H9 (cell line): ENCODE results near the gene AMH. TPM values are rescaled to one million over a fixed set of nuclear protein-coding genes. Genes with fewer than 3 reads are reported as not detected.

Experiments
- DNase-seq: peaks from one replicate; pipeline ENCODE4 v3.0.0-alpha.2; 2017
- H2AFZ ChIP-seq: one replicate; pipeline ENCODE4 v1.6.1; 2013; ENCODE audit warnings: mild to moderate bottlenecking, low read length, control low read depth, moderate library complexity
- H2AK5ac ChIP-seq: 2 replicates; pipeline ENCODE4 v1.6.1; 2013; ENCODE audit warnings: low read length, control low read depth, mixed read lengths; ENCODE audit not compliant: insufficient read length
- H2BK120ac ChIP-seq: one replicate; pipeline ENCODE4 v1.6.1; 2013; ENCODE audit warnings: low read depth, mild to moderate bottlenecking, low read length, control low read depth, inconsistent platforms; ENCODE audit not compliant: poor library complexity, severe bottlenecking
- H2BK12ac ChIP-seq: 2 replicates; pipeline ENCODE4 v1.6.1; 2013; ENCODE audit warnings: low read length, control low read depth, mixed read lengths, low read depth; ENCODE audit not compliant: insufficient read length
- H2BK15ac ChIP-seq: 2 replicates; pipeline ENCODE4 v1.6.1; 2013; ENCODE audit warnings: low read depth, low read length, control low read depth
- H2BK20ac ChIP-seq: one replicate; pipeline ENCODE4 v1.6.1; 2013; ENCODE audit warnings: low read depth, mild to moderate bottlenecking, low read length, control low read depth, inconsistent platforms; ENCODE audit not compliant: poor library complexity, severe bottlenecking
- H2BK5ac ChIP-seq: 2 replicates; pipeline ENCODE4 v1.6.1; 2013; ENCODE audit warnings: low read length, control low read depth, mixed read lengths; ENCODE audit not compliant: insufficient read length
- H3K14ac ChIP-seq: 2 replicates; pipeline ENCODE4 v1.6.1; 2013; ENCODE audit warnings: low read length, control low read depth; ENCODE audit not compliant: insufficient read depth
- H3K18ac ChIP-seq: 2 replicates; pipeline ENCODE4 v1.6.1; 2013; ENCODE audit warnings: low read depth, mild to moderate bottlenecking, mixed read lengths, low read length, control low read depth; ENCODE audit not compliant: insufficient read length
- H3K23ac ChIP-seq: 2 replicates; pipeline ENCODE4 v1.6.1; 2013; ENCODE audit warnings: low read length, control low read depth, mixed read lengths, low read depth; ENCODE audit not compliant: insufficient read length
- H3K23me2 ChIP-seq: 2 replicates; pipeline ENCODE4 v1.6.1; 2013; ENCODE audit warnings: low read depth, mild to moderate bottlenecking, mixed read lengths, low read length, control low read depth; ENCODE audit not compliant: insufficient read length, poor library complexity, severe bottlenecking
- H3K27ac ChIP-seq: 2 replicates; pipeline ENCODE4 v1.5.1; 2013; ENCODE audit warnings: low read length, control low read depth, mixed read lengths, low read depth; ENCODE audit not compliant: insufficient read length
- H3K27me3 ChIP-seq: 2 replicates; pipeline ENCODE4 v1.6.1; 2013; ENCODE audit warnings: low read length, control low read depth, inconsistent platforms; ENCODE audit not compliant: insufficient read depth
- H3K4ac ChIP-seq: 2 replicates; pipeline ENCODE4 v1.6.1; 2013; ENCODE audit warnings: low read depth, mild to moderate bottlenecking, control low read depth, inconsistent platforms, low read length, moderate library complexity
- H3K4me1 ChIP-seq: 2 replicates; pipeline ENCODE4 v1.6.1; 2013; ENCODE audit warnings: low read length, control low read depth, inconsistent platforms; ENCODE audit not compliant: insufficient read depth
- H3K4me2 ChIP-seq: 2 replicates; pipeline ENCODE4 v1.6.1; 2013; ENCODE audit warnings: low read length, control low read depth, mixed read lengths; ENCODE audit not compliant: insufficient read length, insufficient read depth
- H3K56ac ChIP-seq: 2 replicates; pipeline ENCODE4 v1.6.1; 2013; ENCODE audit warnings: low read depth, mild to moderate bottlenecking, mixed read lengths, low read length, control low read depth; ENCODE audit not compliant: insufficient read length
- H3K79me1 ChIP-seq: 2 replicates; pipeline ENCODE4 v1.6.1; 2013; ENCODE audit warnings: low read depth, mild to moderate bottlenecking, moderate library complexity, low read length, control low read depth, inconsistent platforms; ENCODE audit not compliant: insufficient read depth, poor library complexity, severe bottlenecking
- H3K79me2 ChIP-seq: 2 replicates; pipeline ENCODE4 v1.6.1; 2013; ENCODE audit warnings: low read length, control low read depth, inconsistent platforms; ENCODE audit not compliant: insufficient read depth
- H3K9ac ChIP-seq: 2 replicates; pipeline ENCODE4 v1.6.1; 2013; ENCODE audit warnings: low read length, control low read depth, mixed read lengths; ENCODE audit not compliant: insufficient read length; ENCODE audit errors: extremely low read depth
- H3K9me3 ChIP-seq: one replicate; pipeline ENCODE4 v1.6.1; 2013; ENCODE audit warnings: low read depth, low read length, inconsistent platforms; ENCODE audit not compliant: control insufficient read depth
- H3T11ph ChIP-seq: one replicate; pipeline ENCODE4 v1.6.1; 2013; ENCODE audit warnings: mild to moderate bottlenecking, low read length, control low read depth, inconsistent platforms
- H4K20me1 ChIP-seq: one replicate; pipeline ENCODE4 v1.6.1; 2013; ENCODE audit not compliant: control insufficient read depth, insufficient read length, insufficient read depth
- H4K5ac ChIP-seq: 2 replicates; pipeline ENCODE4 v1.6.1; 2013; ENCODE audit warnings: low read depth, mild to moderate bottlenecking, mixed read lengths, low read length, control low read depth; ENCODE audit not compliant: insufficient read length
- H4K8ac ChIP-seq: replicated peaks from 2 replicates; pipeline ENCODE4 v1.6.1; 2013; ENCODE audit warnings: low read length, control low read depth, mixed read lengths, low read depth; ENCODE audit not compliant: insufficient read length
- H4K91ac ChIP-seq: 2 replicates; pipeline ENCODE4 v1.6.1; 2013; ENCODE audit warnings: low read depth, mild to moderate bottlenecking, moderate library complexity, mixed read lengths, low read length, control low read depth; ENCODE audit not compliant: insufficient read length
- H3K27ac Mint-ChIP-seq, 3 experiments: 2 replicates in 2 of 3; 3 replicates in 1 of 3; pipeline ENCODE4 v1.8.0; 2020 to 2021; ENCODE audit warnings: mixed read lengths in 3 of 3, mild to moderate bottlenecking in 1 of 3, moderate library complexity in 1 of 3
- H3K27me3 Mint-ChIP-seq: 2 replicates; pipeline ENCODE4 v1.8.0; 2021; ENCODE audit warnings: low read depth, mild to moderate bottlenecking, moderate library complexity, mixed read lengths
- H3K36me3 Mint-ChIP-seq, 3 experiments: 2 replicates in 2 of 3; 3 replicates in 1 of 3; pipeline ENCODE4 v1.8.0; 2020 to 2021; ENCODE audit warnings: low read depth in 3 of 3, mixed read lengths in 3 of 3; ENCODE audit not compliant: insufficient read depth in 1 of 3
- H3K4me1 Mint-ChIP-seq, 2 experiments: 2 replicates each; pipeline ENCODE4 v1.8.0; 2020; ENCODE audit warnings: mixed read lengths in 2 of 2
- H3K4me3 Mint-ChIP-seq, 2 experiments: 2 replicates in 1 of 2; 3 replicates in 1 of 2; pipeline ENCODE4 v1.8.0; 2020 to 2021; ENCODE audit warnings: mild to moderate bottlenecking in 2 of 2, mixed read lengths in 2 of 2, moderate library complexity in 1 of 2
- H3K9me3 Mint-ChIP-seq, 2 experiments: 2 replicates in 1 of 2; 3 replicates in 1 of 2; pipeline ENCODE4 v1.8.0; 2020; ENCODE audit warnings: mild to moderate bottlenecking in 2 of 2, mixed read lengths in 2 of 2, moderate library complexity in 1 of 2
- WGBS: extraction: QIAGEN DNeasy Blood & Tissue Kit; methylation state at CpG from one replicate; pipeline ENCODE4 v1.1.7; 2013; ENCODE audit warnings: missing lambda C conversion rate, low lambda C conversion rate, mixed read lengths; ENCODE audit not compliant: insufficient read length; ENCODE audit errors: extremely low coverage; 5-methylcytosine and 5-hydroxymethylcytosine counted together
- total RNA-seq: library from RNA; stranded (reverse); gene quantifications from 2 replicates; pipeline ENCODE4 v1.2.1, GENCODE V29; 2021
- TF ChIP-seq, protein P1 (sequence below): fragments of 200-600 bp; sonication (generic); conservative IDR thresholded peaks from 3 replicates; pipeline ENCODE4 v1.8.0; 2021; ENCODE audit warnings: antibody characterized with exemption, mild to moderate bottlenecking

Gene AMH
- total RNA-seq, 1 experiment from 2014 or later: 70.7 TPM

DNA sequence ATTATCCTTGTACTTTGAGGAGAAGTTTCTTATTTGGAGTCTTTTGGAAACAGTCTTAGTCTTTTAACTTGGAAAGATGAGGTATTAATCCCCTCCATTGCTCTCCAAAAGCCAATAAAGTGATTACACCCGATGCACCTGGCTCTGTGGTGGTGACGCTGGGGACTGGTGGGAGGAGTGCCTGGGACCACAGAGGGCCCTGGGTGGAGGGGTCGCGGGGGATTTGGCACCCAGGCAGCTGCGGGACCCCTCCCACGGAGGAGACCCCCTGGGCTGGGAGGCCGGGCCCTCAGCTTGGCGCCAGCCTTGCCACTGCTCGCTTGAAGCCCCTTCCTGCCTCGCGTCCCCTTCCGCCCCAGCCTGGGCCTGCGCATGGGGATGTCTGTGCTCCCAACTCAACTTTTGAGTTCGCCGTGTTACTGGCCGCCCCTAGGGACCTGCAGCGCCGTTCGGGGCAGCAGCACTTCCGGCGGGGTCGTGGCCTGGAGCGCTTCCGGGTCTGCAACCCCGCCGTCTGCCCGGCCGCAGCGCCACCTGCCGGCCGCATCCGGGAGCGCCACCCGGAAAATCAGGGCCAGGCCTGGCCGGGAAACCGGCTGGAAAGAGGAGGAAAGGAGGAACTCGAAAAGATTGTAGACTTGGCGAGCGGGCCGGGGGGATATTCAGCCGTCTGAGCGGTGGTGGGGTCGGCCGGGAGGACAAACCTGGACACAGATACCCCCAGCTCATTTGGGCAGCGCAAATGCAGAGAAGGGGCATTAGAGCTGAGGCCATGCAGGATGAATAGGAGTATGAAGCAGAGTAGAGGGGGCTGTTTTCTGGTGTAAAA, 24.4 kb downstream of the AMH start:
- WGBS: no CpG with 5 or more reads among the region's 45 CpGs
- peak overlapping the region; percentile 5 for H3K4me2 ChIP-seq
- H2BK20ac ChIP-seq: no peak overlapping the region
- H4K5ac ChIP-seq: no peak overlapping the region
- H3T11ph ChIP-seq: no peak overlapping the region
- H4K8ac ChIP-seq: no peak overlapping the region
- no peak overlapping the region for H2BK12ac ChIP-seq
- H3K23ac ChIP-seq: no peak overlapping the region
- no peak overlapping the region for H3K18ac ChIP-seq
- H3K79me1 ChIP-seq: no peaks in the 10 kb centered on the region
- peaks cover 2% of the 10 kb centered on the region for H4K20me1 ChIP-seq
- no peak overlapping the region for H2BK120ac ChIP-seq
- peaks cover 4% of the 10 kb centered on the region for H3K23me2 ChIP-seq
- no peaks in the 10 kb centered on the region for H3K9me3 ChIP-seq
- no peak overlapping the region for H4K91ac ChIP-seq
- H3K9ac ChIP-seq: no peak overlapping the region
- no peaks in the 10 kb centered on the region; a peak in 3 of 5 replicates for H3K9me3 Mint-ChIP-seq
- no peak overlapping the region for H3K27ac ChIP-seq
- peak; percentile 95 for DNase-seq
- TF ChIP-seq, protein P1, sequence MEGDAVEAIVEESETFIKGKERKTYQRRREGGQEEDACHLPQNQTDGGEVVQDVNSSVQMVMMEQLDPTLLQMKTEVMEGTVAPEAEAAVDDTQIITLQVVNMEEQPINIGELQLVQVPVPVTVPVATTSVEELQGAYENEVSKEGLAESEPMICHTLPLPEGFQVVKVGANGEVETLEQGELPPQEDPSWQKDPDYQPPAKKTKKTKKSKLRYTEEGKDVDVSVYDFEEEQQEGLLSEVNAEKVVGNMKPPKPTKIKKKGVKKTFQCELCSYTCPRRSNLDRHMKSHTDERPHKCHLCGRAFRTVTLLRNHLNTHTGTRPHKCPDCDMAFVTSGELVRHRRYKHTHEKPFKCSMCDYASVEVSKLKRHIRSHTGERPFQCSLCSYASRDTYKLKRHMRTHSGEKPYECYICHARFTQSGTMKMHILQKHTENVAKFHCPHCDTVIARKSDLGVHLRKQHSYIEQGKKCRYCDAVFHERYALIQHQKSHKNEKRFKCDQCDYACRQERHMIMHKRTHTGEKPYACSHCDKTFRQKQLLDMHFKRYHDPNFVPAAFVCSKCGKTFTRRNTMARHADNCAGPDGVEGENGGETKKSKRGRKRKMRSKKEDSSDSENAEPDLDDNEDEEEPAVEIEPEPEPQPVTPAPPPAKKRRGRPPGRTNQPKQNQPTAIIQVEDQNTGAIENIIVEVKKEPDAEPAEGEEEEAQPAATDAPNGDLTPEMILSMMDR: peak; percentile 99
- 0 out of 2 replicates have a peak, but pooled peaks cover 2% of the 10 kb centered on the region for H3K27me3 Mint-ChIP-seq
- no peak overlapping the region for H2BK5ac ChIP-seq
- H3K27ac Mint-ChIP-seq: peak overlapping the region; percentile 89 to 97 (median 96); a peak in 6 of 7 replicates
- peaks cover 24% of the 10 kb centered on the region; the same call in 1 of the 2 replicates for H3K79me2 ChIP-seq
- H3K27me3 ChIP-seq: no peaks in the 10 kb centered on the region
- H3K14ac ChIP-seq: no peak overlapping the region
- H3K36me3 Mint-ChIP-seq: peaks cover 21 to 42% (median 28%) of the 10 kb centered on the region in 3 experiments
- 0 out of 2 replicates have a peak, but pooled peaks cover 2% of the 10 kb centered on the region for H3K4me1 ChIP-seq
- no peak overlapping the region for H3K56ac ChIP-seq
- H3K4me3 Mint-ChIP-seq: peak overlapping the region; percentile 56 to 71
- no peak overlapping the region for H2BK15ac ChIP-seq
- no peak overlapping the region for H2AK5ac ChIP-seq
- H2AFZ ChIP-seq: no peak overlapping the region
- H3K4me1 Mint-ChIP-seq: peaks cover 21 to 25% of the 10 kb centered on the region in 2 experiments
- H3K4ac ChIP-seq: no peak overlapping the region
